Adrenal gland (tissue), 12 donors: Measurements from ENCODE around the gene LTBP2. TPM values are rescaled to one million over a fixed set of nuclear protein-coding genes. Genes with fewer than 3 reads are reported as not detected.
A peak's percentile ranks its signal among the peaks of the same experiment; 100 is the strongest.

ENCODE experiments used
- DNase-seq, 7 donors: peaks; one replicate each; pipeline ENCODE4 v3.0.0-alpha.2; 2019 to 2020
- H3K27ac ChIP-seq, 5 donors: fragments of 200-600 bp; sonication (generic) in 4 of 5; 1 replicate in 3 of 5; 2 replicates in 2 of 5; pipeline versions ENCODE4 v1.5.1 to v1.8.0; 2016 to 2020; ENCODE audit warnings: mild to moderate bottlenecking in 1 of 5
- H3K27me3 ChIP-seq: fragments of 200-600 bp; 2 replicates; pipeline ENCODE4 v1.8.0; 2021
- H3K36me3 ChIP-seq, 2 donors: fragments of 200-600 bp; replicated peaks in 1 of 2; 1 replicate in 1 of 2; 2 replicates in 1 of 2; pipeline versions ENCODE4 v1.5.1 to v1.8.0; 2018 to 2022
- H3K4me1 ChIP-seq, 2 donors: fragments of 200-600 bp; replicated peaks in 1 of 2; 1 replicate in 1 of 2; 2 replicates in 1 of 2; pipeline versions ENCODE4 v1.5.1 to v1.8.0; 2018 to 2021
- H3K4me3 ChIP-seq, 4 donors: fragments of 200-600 bp; sonication (generic) in 3 of 4; one replicate each; pipeline ENCODE4 v1.5.1; 2016 to 2018
- H3K9me3 ChIP-seq, 3 donors: fragments of 200-600 bp; sonication (generic) in 1 of 3; replicated peaks in 1 of 3; 1 replicate in 2 of 3; 2 replicates in 1 of 3; pipeline versions ENCODE4 v1.5.1 to v1.8.0; 2016 to 2021
- POLR2A ChIP-seq, 2 donors: fragments of 450-650 bp; IDR thresholded peaks; one replicate each; pipeline ENCODE4 v1.6.1; 2017; ENCODE audit warnings: antibody characterized with exemption in 2 of 2, mild to moderate bottlenecking in 2 of 2, moderate library complexity in 1 of 2
- WGBS, 4 donors: extraction: QIAGEN DNeasy Blood & Tissue Kit in 2 of 4; methylation state at CpG; one replicate each; pipeline versions ENCODE4 v1.1.5 to v1.1.7; 2013 to 2017; 5-methylcytosine and 5-hydroxymethylcytosine counted together
- intact Hi-C, 2 donors: fragments of 100-400 bp; cut with DNase I; formaldehyde crosslinking; loops; one replicate each; pipeline versions ENCODE4 v1.14.1 to v1.15.0; 2022 to 2023
- polyA plus RNA-seq, 3 donors: library from polyadenylated mRNA; stranded (reverse); fragments of 200-250 nt in 2 of 3; fragments of 350-450 nt in 1 of 3; fragmentation: Illumina TruSeq in 1 of 3; extraction: RNeasy Lipid Tissue Mini Kit (QIAGEN cat#74804) in 1 of 3; gene quantifications; one replicate each; pipeline ENCODE4 v1.2.3, GENCODE V29; 2013 to 2014
- total RNA-seq, 9 donors: library from RNA; depleted of rRNA in 4 of 9; stranded (reverse); fragments of >200 nt in 4 of 9; fragments of 120-200 nt in 1 of 9; fragmentation: NEBNext Ultra II Directional in 1 of 9; extraction: Animal tissue kit (Norgen Biotek cat#: 25700) in 1 of 9; gene quantifications; one replicate each; pipeline versions ENCODE4 v1.1.0 to v1.2.4, GENCODE V29; 2013 to 2023
- TF ChIP-seq, protein P1 (sequence below), 6 experiments: fragments of 450-650 bp in 4 of 6; fragments of 200-600 bp in 2 of 6; sonication (generic) in 1 of 6; IDR thresholded peaks; 1 replicate in 5 of 6; 2 replicates in 1 of 6; pipeline versions ENCODE4 v1.5.1 to v1.8.0; 2016 to 2021; ENCODE audit warnings: antibody characterized with exemption in 6 of 6, mild to moderate bottlenecking in 2 of 6, moderate library complexity in 1 of 6
- donor health status: healthy with polysubstance abuse.
- donor health status: Bipolar disorder and iron deficiency.
- donor health status: DM: yes; HTN: yes; CAD: no.
- donor health status: DM: no; HTN: no; CAD: no.
- donor health status: DM: no; HTN: no; CAD: no.
- donor health status: DM: yes; HTN: yes; CAD: no.

The LTBP2 gene
- total and polyA plus RNA-seq, 12 donors = 2.1 to 17.0 (median 6.2) TPM

DNA sequence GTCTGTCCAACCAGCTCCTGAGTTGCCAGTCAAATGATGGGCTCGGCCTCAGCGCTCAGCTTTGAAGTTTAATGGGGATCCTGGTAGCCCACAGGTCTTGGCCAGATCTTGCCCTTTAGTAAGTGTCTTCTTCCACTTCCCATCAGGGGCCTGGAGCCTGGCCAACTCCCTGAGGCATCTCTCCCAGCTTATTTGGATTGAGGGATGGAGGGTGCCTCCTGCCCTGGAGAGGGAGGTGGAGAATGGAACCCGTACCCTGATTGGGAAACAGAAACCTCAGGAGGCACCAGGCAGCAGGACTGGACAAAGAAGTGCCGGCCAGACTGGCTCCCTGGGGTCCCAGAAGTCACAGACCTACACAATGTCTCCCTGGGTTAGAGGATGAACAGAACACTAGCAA, 40.5 kb upstream of the LTBP2 start:
- Histone ChIP-seq H3K27me3 (no peaks in the 10 kb centered on the region), H3K36me3 (no peaks in the 10 kb centered on the region), H3K4me1 (peaks cover 17 to 20% of the 10 kb centered on the region in 2 donors), H3K4me3 (no peak overlapping the region), H3K9me3 (no peaks in the 10 kb centered on the region), H3K27ac (no peak overlapping the region)
- intact Hi-C loops = no loop called here
- TF ChIP-seq, protein P1, sequence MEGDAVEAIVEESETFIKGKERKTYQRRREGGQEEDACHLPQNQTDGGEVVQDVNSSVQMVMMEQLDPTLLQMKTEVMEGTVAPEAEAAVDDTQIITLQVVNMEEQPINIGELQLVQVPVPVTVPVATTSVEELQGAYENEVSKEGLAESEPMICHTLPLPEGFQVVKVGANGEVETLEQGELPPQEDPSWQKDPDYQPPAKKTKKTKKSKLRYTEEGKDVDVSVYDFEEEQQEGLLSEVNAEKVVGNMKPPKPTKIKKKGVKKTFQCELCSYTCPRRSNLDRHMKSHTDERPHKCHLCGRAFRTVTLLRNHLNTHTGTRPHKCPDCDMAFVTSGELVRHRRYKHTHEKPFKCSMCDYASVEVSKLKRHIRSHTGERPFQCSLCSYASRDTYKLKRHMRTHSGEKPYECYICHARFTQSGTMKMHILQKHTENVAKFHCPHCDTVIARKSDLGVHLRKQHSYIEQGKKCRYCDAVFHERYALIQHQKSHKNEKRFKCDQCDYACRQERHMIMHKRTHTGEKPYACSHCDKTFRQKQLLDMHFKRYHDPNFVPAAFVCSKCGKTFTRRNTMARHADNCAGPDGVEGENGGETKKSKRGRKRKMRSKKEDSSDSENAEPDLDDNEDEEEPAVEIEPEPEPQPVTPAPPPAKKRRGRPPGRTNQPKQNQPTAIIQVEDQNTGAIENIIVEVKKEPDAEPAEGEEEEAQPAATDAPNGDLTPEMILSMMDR (IDR thresholded peaks at IDR 0.05) = no peak
- no peak for TF ChIP-seq POLR2A (IDR thresholded peaks at IDR 0.05)
- WGBS, 4 donors = 67 to 95% (median 90%) methylated on average over 1 to 4 of the region's 4 CpGs
- peak in 1 of 7 donors; percentile 24 for DNase-seq

DNA sequence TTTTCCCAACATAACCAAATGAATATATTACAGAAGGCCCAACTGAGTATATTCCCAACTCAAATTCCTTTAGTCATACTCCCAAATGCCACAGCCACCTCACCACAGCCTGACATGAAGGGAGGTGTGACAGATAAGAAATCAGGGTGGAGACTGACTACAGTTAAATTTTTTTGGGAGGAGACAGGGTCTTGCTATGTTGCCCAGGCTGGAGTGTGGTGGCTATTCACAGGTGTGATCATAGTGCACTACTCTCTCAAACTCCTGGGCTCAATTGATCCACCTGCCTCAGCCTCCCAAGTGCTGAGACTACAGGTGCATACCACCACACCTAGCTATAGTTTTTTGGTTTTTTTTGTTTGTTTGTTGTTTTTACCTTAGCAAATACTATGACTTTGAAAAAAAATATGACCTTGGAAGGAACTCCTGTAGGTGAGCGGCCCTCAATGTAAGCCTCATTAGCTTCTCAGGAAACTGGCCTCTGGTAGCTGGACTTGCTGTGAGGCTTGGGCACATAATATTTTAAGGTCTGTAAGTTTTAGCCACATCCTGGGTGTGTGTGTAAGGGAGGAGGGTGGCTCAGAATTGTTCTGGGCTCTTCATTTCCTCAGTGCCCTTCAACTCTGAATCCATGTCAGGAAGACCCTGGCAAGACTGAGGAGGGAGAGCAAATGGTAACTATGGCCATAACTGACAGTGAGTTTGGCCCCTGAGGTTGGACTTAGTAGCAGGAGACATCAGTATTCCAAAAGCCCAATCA, 39.1 kb upstream of the LTBP2 start:
- H3K27me3 ChIP-seq = no peaks in the 10 kb centered on the region
- H3K36me3 ChIP-seq = no peaks in the 10 kb centered on the region
- no peak overlapping the region for H3K4me3 ChIP-seq
- intact Hi-C loops = no loop called here
- no peaks in the 10 kb centered on the region for H3K9me3 ChIP-seq
- TF ChIP-seq, protein P1 (IDR thresholded peaks at IDR 0.05) = no peak
- TF ChIP-seq POLR2A (IDR thresholded peaks at IDR 0.05) = no peak
- no peak for DNase-seq
- WGBS, 4 donors = 91 to 97% (median 94%) methylated on average over 1 of the region's 1 CpG
- H3K27ac ChIP-seq = no peak overlapping the region
- H3K4me1 ChIP-seq = peaks cover 18 to 22% of the 10 kb centered on the region in 2 donors

DNA sequence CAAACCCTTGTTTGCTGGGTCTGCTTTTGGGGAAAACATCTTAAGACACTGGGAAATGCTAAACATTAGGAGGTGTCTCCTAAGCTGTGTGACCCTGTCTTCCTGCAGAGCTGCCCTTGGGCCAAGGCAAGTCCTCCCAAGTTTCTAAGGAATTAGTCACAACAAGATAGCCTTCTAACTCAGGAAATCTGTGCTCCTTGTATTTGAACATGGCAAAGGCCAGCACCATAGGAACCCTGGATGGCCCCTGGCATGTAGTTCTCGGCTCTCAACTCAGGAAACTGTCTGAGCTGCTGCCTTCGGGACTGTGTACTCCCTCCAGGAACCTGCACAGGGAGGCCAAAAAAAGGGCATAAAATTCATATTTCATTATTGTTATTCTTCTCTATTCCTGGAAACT, 37.6 kb upstream of the LTBP2 start:
- no peak overlapping the region for H3K27ac ChIP-seq
- 17 to 76% (median 60%) methylated on average over 1 to 2 of the region's 2 CpGs for WGBS, 4 donors

DNA sequence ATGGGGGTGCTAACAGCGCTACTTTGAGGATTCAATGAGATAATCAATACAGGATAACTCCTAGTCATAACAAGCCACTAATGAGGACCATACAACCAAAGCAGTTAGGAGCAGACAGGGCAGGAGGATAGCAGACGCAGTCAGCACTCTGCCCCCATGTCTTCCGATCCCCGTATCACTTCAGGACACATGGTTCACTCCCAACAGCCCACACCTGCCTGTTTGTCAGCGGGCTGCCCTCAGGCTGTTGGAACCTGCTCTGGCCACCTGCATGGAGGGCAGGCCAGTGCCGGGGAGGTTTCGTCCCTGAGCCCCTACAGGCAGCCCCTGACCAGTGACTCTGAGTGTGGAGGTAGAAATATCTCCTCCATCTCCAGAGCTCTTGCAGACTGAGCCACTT, 37.1 kb upstream of the LTBP2 start:
- 89 to 100% (median 91%) methylated on average over 3 to 7 of the region's 7 CpGs for WGBS, 4 donors
- no peak for TF ChIP-seq POLR2A (IDR thresholded peaks at IDR 0.05)
- TF ChIP-seq, protein P1 (IDR thresholded peaks at IDR 0.05) = no peak
- peaks cover 13 to 22% of the 10 kb centered on the region in 2 donors for H3K4me1 ChIP-seq
- H3K36me3 ChIP-seq = no peaks in the 10 kb centered on the region
- no peak overlapping the region for H3K4me3 ChIP-seq
- intact Hi-C loops = no loop called here
- H3K27me3 ChIP-seq = no peaks in the 10 kb centered on the region
- H3K27ac ChIP-seq = no peak overlapping the region
- DNase-seq = no peak
- no peaks in the 10 kb centered on the region for H3K9me3 ChIP-seq

More for the DNA sequence above, 37.6 kb upstream of the LTBP2 start:
- Histone ChIP-seq H3K4me3 (no peak overlapping the region), H3K4me1 (peaks cover 13 to 22% of the 10 kb centered on the region in 2 donors), H3K36me3 (no peaks in the 10 kb centered on the region), H3K9me3 (no peaks in the 10 kb centered on the region), H3K27me3 (no peaks in the 10 kb centered on the region)
- no peak for TF ChIP-seq POLR2A (IDR thresholded peaks at IDR 0.05)
- TF ChIP-seq, protein P1 (IDR thresholded peaks at IDR 0.05) = no peak
- peak in 1 of 7 donors; percentile 21 for DNase-seq
- intact Hi-C loops = no loop called here
